ENCODE data around the gene LOXHD1. TPM values are rescaled to one million over a fixed set of nuclear protein-coding genes. Genes with fewer than 3 reads are reported as not detected.

LOXHD1 gene
- total RNA-seq, 6 experiments from 2014 or later: not detected

GRCh38 chr18:46480226-46480625, 176.8 kb downstream of the LOXHD1 start:
- TF ChIP-seq CTCF (IDR thresholded peaks at IDR 0.05) (no peak), POLR2A (IDR thresholded peaks at IDR 0.05) (no peak)
- DNase-seq (no peak), ATAC-seq (no peak)
- no peaks in the 10 kb centered on the region for H3K9me3 ChIP-seq
- H3K4me1 ChIP-seq: no peaks in the 10 kb centered on the region
- H3K27me3 ChIP-seq: no peaks in the 10 kb centered on the region
- WGBS (ENCODE audit: insufficient coverage, low coverage, low lambda C conversion rate, missing lambda C conversion rate): 54% methylated on average over 5 of the region's 5 CpGs
- intact Hi-C loops (cut with DNase I): loop anchor here in 1 of 2 donors (5.0 kb wide), 1 partner anchor 198 kb away; no protein-coding TSS in a partner anchor
- no peak overlapping the region for H3K27ac ChIP-seq
- H3K4me3 ChIP-seq: no peak overlapping the region
- no peaks in the 10 kb centered on the region for H3K36me3 ChIP-seq

GRCh38 chr18:46478796-46479195, 178.2 kb downstream of the LOXHD1 start:
- H3K36me3 ChIP-seq: no peaks in the 10 kb centered on the region
- ATAC-seq: no peak
- H3K9me3 ChIP-seq: no peaks in the 10 kb centered on the region
- no peak for DNase-seq
- 83% methylated on average over 2 of the region's 2 CpGs for WGBS (ENCODE audit: insufficient coverage, low coverage, low lambda C conversion rate, missing lambda C conversion rate)
- no peaks in the 10 kb centered on the region for H3K27me3 ChIP-seq
- TF ChIP-seq CTCF (IDR thresholded peaks at IDR 0.05) (no peak), POLR2A (IDR thresholded peaks at IDR 0.05) (no peak)
- intact Hi-C loops (cut with DNase I): no loop called here
- H3K27ac ChIP-seq: no peak overlapping the region
- H3K4me3 ChIP-seq: no peak overlapping the region
- H3K4me1 ChIP-seq: no peaks in the 10 kb centered on the region

GRCh38 chr18:46477425-46478011, 179.5 kb downstream of the LOXHD1 start:
- TF ChIP-seq POLR2A (IDR thresholded peaks at IDR 0.05) (no peak), CTCF (IDR thresholded peaks at IDR 0.05) (no peak)
- intact Hi-C loops (cut with DNase I): no loop called here
- ATAC-seq (no peak), DNase-seq (no peak)
- Histone ChIP-seq H3K27ac (no peak overlapping the region), H3K4me3 (no peak overlapping the region), H3K27me3 (no peaks in the 10 kb centered on the region), H3K36me3 (no peaks in the 10 kb centered on the region), H3K4me1 (no peaks in the 10 kb centered on the region), H3K9me3 (no peaks in the 10 kb centered on the region)
- 82% methylated on average over 4 of the region's 21 CpGs for WGBS (ENCODE audit: insufficient coverage, low coverage, low lambda C conversion rate, missing lambda C conversion rate)

GRCh38 chr18:46475390-46475752, 181.6 kb downstream of the LOXHD1 start:
- TF ChIP-seq POLR2A (IDR thresholded peaks at IDR 0.05): no peak
- no peak for TF ChIP-seq CTCF (IDR thresholded peaks at IDR 0.05)
- 88% methylated on average over 4 of the region's 4 CpGs for WGBS (ENCODE audit: insufficient coverage, low coverage, low lambda C conversion rate, missing lambda C conversion rate)
- intact Hi-C loops (cut with DNase I): no loop called here
- Histone ChIP-seq H3K4me3 (no peak overlapping the region), H3K27me3 (no peaks in the 10 kb centered on the region), H3K36me3 (no peaks in the 10 kb centered on the region), H3K4me1 (no peaks in the 10 kb centered on the region), H3K27ac (no peak overlapping the region), H3K9me3 (no peaks in the 10 kb centered on the region)
- DNase-seq (no peak), ATAC-seq (no peak)
